Smooth muscle cell (in vitro differentiated cells): ENCODE data around the gene RAPGEF3. TPM values are rescaled to one million over a fixed set of nuclear protein-coding genes. Genes with fewer than 3 reads are reported as not detected.

Experiments used
- DNase-seq: peaks from one replicate; lab custom pipeline; 2025; ENCODE audit not compliant: unreplicated experiment; lab: John Stamatoyannopoulos, UW
- H2AFZ ChIP-seq: fragments of 200-600 bp; sonication (generic); 2 replicates; pipeline ENCODE4 v1.6.0; 2016; ENCODE audit warnings: antibody characterized with exemption, low read depth, mild to moderate bottlenecking
- H3F3A ChIP-seq: fragments of 200-600 bp; sonication (generic); 2 replicates; pipeline ENCODE4 v1.6.0; 2017; ENCODE audit warnings: antibody characterized with exemption, low read depth
- H3K27ac ChIP-seq: fragments of 200-600 bp; sonication (generic); 2 replicates; pipeline ENCODE4 v1.5.1; 2016; ENCODE audit warnings: low read depth, mild to moderate bottlenecking
- H3K27me3 ChIP-seq: fragments of 200-600 bp; sonication (generic); 2 replicates; pipeline ENCODE4 v1.6.1; 2016; ENCODE audit warnings: low read depth, mild to moderate bottlenecking
- H3K36me3 ChIP-seq: fragments of 200-600 bp; sonication (generic); 2 replicates; pipeline ENCODE4 v1.5.1; 2016; ENCODE audit warnings: low read depth
- H3K4me1 ChIP-seq: fragments of 200-600 bp; sonication (generic); 2 replicates; pipeline ENCODE4 v1.5.1; 2016; ENCODE audit warnings: low read depth
- H3K4me2 ChIP-seq: fragments of 200-600 bp; sonication (generic); 2 replicates; pipeline ENCODE4 v1.6.0; 2016; ENCODE audit warnings: mild to moderate bottlenecking
- H3K4me3 ChIP-seq: fragments of 200-600 bp; sonication (generic); 2 replicates; pipeline ENCODE4 v1.5.1; 2016; ENCODE audit warnings: mild to moderate bottlenecking
- H3K79me2 ChIP-seq: fragments of 200-600 bp; sonication (generic); 2 replicates; pipeline ENCODE4 v1.6.0; 2016; ENCODE audit warnings: low read depth, mild to moderate bottlenecking
- H3K9ac ChIP-seq: fragments of 200-600 bp; sonication (generic); 2 replicates; pipeline ENCODE4 v1.6.0; 2016; ENCODE audit warnings: low read depth
- H3K9me3 ChIP-seq: fragments of 200-600 bp; sonication (generic); replicated peaks from 2 replicates; pipeline ENCODE4 v1.5.1; 2016; ENCODE audit warnings: low read depth
- H4K20me1 ChIP-seq: fragments of 200-600 bp; sonication (generic); 2 replicates; pipeline ENCODE4 v1.6.0; 2016; ENCODE audit warnings: low read depth
- WGBS: methylation state at CpG from one replicate; pipeline ENCODE4 v1.1.7; 2016; ENCODE audit warnings: low lambda C conversion rate; 5-methylcytosine and 5-hydroxymethylcytosine counted together
- polyA plus RNA-seq: library from polyadenylated mRNA; unstranded; fragments of >200 nt; fragmentation: Nextera tagmentation; extraction: Ambion mirVana; gene quantifications from 2 replicates; pipeline ENCODE4 v1.2.1, GENCODE V29; 2016
- total RNA-seq: library from RNA; depleted of rRNA; stranded (reverse); fragments of >200 nt; gene quantifications from 2 replicates; pipeline ENCODE4 v1.2.3, GENCODE V29; 2014
- TF ChIP-seq, protein P1 (sequence below): fragments of 200-600 bp; sonication (generic); IDR thresholded peaks from 2 replicates; pipeline ENCODE4 v1.5.1; 2017; ENCODE audit warnings: borderline replicate concordance, mild to moderate bottlenecking, antibody characterized with exemption; ENCODE audit not compliant: insufficient read depth, poor library complexity, severe bottlenecking

The RAPGEF3 gene, protein sequence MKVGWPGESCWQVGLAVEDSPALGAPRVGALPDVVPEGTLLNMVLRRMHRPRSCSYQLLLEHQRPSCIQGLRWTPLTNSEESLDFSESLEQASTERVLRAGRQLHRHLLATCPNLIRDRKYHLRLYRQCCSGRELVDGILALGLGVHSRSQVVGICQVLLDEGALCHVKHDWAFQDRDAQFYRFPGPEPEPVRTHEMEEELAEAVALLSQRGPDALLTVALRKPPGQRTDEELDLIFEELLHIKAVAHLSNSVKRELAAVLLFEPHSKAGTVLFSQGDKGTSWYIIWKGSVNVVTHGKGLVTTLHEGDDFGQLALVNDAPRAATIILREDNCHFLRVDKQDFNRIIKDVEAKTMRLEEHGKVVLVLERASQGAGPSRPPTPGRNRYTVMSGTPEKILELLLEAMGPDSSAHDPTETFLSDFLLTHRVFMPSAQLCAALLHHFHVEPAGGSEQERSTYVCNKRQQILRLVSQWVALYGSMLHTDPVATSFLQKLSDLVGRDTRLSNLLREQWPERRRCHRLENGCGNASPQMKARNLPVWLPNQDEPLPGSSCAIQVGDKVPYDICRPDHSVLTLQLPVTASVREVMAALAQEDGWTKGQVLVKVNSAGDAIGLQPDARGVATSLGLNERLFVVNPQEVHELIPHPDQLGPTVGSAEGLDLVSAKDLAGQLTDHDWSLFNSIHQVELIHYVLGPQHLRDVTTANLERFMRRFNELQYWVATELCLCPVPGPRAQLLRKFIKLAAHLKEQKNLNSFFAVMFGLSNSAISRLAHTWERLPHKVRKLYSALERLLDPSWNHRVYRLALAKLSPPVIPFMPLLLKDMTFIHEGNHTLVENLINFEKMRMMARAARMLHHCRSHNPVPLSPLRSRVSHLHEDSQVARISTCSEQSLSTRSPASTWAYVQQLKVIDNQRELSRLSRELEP
- 4.0 and 5.6 TPM in 2 replicates for total RNA-seq
- 1.9 and 3.6 TPM in 2 replicates for polyA plus RNA-seq

DNA sequence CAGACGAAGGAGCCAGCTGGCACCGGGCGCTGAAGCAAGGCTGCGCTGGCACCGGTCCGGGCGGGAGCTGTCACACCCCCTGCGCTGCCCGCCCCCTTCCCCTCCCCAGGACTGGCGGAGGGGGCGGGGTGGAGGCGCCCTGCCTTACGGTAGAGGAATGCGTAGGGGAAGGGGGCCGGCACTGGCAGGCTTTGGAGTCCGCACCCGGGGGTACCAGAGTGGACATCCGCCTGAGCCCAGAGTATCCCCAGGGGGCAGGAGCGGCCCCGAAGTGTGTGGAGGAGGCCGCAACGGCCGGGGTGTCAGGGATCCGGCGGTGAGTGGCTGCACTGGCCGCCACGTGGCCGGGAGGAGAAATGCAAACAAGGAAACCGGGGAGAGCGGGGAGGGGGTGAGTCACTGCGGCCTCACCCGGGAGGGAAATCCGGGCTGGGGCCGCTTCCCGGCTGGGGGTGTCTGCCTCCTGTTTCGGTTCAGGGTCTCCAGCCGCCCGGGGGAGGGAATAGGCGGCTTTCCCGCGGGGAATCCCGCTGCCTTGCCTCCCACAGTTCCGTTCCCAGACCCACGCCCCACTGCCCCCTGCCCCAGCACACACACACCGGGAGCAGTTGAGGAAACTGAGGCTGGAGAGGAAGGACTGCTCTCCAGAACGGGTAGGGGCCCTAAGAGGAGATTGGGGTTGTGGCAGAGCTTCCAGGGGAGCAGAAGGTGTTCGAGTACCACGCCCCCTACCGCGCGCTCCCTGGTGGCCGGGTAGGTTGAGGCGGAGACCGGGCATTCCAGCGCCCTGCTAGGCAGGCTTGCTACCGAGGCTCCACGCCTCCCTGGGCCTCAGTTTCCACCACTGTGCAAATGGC, at the start of gene RAPGEF3:
Gene RAPGEF3, minus strand, starts transcription at position 47 of the 857 bp plus-strand sequence. CDS start 324 bp downstream, outside the sequence.
- no peak within 1 kb of the TSS for H3K27ac ChIP-seq
- H3K4me3 ChIP-seq: peak within 1 kb of the TSS; percentile 66
- no peaks in the 10 kb centered on the region for H3K27me3 ChIP-seq
- no peaks in the 10 kb centered on the region for H3F3A ChIP-seq
- peak; percentile 68 for DNase-seq
- H3K36me3 ChIP-seq: no peaks in the 10 kb centered on the region
- peak within 1 kb of the TSS; percentile 36 for H3K9ac ChIP-seq
- no peaks in the 10 kb centered on the region for H3K9me3 ChIP-seq
- TF ChIP-seq, protein P1, sequence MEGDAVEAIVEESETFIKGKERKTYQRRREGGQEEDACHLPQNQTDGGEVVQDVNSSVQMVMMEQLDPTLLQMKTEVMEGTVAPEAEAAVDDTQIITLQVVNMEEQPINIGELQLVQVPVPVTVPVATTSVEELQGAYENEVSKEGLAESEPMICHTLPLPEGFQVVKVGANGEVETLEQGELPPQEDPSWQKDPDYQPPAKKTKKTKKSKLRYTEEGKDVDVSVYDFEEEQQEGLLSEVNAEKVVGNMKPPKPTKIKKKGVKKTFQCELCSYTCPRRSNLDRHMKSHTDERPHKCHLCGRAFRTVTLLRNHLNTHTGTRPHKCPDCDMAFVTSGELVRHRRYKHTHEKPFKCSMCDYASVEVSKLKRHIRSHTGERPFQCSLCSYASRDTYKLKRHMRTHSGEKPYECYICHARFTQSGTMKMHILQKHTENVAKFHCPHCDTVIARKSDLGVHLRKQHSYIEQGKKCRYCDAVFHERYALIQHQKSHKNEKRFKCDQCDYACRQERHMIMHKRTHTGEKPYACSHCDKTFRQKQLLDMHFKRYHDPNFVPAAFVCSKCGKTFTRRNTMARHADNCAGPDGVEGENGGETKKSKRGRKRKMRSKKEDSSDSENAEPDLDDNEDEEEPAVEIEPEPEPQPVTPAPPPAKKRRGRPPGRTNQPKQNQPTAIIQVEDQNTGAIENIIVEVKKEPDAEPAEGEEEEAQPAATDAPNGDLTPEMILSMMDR: peak; percentile 49
- 3% methylated on average over 50 of the region's 57 CpGs for WGBS
- peak within 1 kb of the TSS; percentile 88 for H3K4me2 ChIP-seq
- H2AFZ ChIP-seq: peak within 1 kb of the TSS; percentile 96
- peaks cover 17% of the 10 kb centered on the region for H3K4me1 ChIP-seq
- H4K20me1 ChIP-seq: no peaks in the 10 kb centered on the region
- H3K79me2 ChIP-seq: no peaks in the 10 kb centered on the region

DNA sequence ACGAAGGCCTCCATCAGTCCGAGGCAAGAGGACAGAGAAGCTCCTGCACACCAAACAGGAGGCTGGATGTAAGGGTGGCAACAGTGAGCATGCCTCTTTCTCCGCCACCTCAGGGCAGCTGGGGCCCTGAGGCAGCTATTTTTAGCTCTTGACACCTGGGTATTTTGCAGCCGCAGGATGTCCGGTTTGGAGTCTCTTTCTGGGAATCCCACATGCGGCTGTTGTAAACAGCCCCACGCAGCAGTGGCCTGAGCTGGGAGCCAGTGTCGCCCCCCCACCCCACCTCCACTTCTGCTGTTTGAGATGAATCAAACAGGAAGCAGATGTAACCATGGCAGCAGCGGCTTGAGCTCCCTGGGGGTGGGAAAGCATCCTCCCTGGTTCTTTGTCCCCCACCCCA, 49.4 kb upstream of the RAPGEF3 start:
- H3K4me3 ChIP-seq: no peak overlapping the region
- no peaks in the 10 kb centered on the region for H3K36me3 ChIP-seq
- H3K27ac ChIP-seq: peak overlapping the region; percentile 95
- H3K9me3 ChIP-seq: no peaks in the 10 kb centered on the region
- H3K79me2 ChIP-seq: peaks cover 87% of the 10 kb centered on the region
- H3K9ac ChIP-seq: peak overlapping the region; percentile 32
- TF ChIP-seq, protein P1: no peak
- peaks cover 25% of the 10 kb centered on the region for H3F3A ChIP-seq
- no peak for DNase-seq
- no peak overlapping the region for H2AFZ ChIP-seq
- WGBS: 25% methylated on average over 9 of the region's 9 CpGs
- peak overlapping the region; percentile 77 for H3K4me2 ChIP-seq
- peaks cover 46% of the 10 kb centered on the region for H3K4me1 ChIP-seq
- H3K27me3 ChIP-seq: no peaks in the 10 kb centered on the region
- H4K20me1 ChIP-seq: peaks cover 88% of the 10 kb centered on the region

DNA sequence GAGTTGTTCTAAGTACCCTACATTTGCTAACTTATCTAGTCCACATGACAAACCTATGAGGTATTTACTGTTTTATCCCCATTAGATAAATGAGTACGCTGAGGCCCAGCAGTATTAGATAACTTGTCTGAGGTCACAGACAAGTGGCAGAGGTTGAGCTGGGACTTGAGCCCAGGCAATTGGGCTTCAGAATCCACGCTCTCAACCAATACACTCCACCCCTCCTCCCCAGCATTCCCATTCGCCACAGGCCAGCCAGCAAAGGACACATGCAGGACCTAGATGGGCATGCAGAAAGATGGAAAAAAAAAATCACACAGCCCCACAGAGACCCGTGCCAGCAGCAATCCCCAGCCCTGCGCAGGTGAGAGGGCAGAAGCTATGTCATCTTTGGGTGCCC, 48.7 kb upstream of the RAPGEF3 start:
- TF ChIP-seq, protein P1: no peak
- Histone ChIP-seq H3K36me3 (no peaks in the 10 kb centered on the region), H2AFZ (no peak overlapping the region), H3K27me3 (no peaks in the 10 kb centered on the region), H3F3A (peaks cover 25% of the 10 kb centered on the region), H3K4me2 (peak overlapping the region; percentile 77), H3K79me2 (peaks cover 94% of the 10 kb centered on the region), H3K4me3 (no peak overlapping the region), H3K27ac (peak overlapping the region; percentile 95), H4K20me1 (peaks cover 92% of the 10 kb centered on the region), H3K9me3 (no peaks in the 10 kb centered on the region), H3K9ac (peak overlapping the region; percentile 7), H3K4me1 (peaks cover 40% of the 10 kb centered on the region)
- DNase-seq: no peak
- 67% methylated on average over 5 of the region's 5 CpGs for WGBS
